Right atrium auricular region (tissue), 2 donors: ENCODE measurements around the gene PDK2. TPM values are rescaled to one million over a fixed set of nuclear protein-coding genes. Genes with fewer than 3 reads are reported as not detected.

Experiments
- DNase-seq: peaks from one replicate; pipeline ENCODE4 v3.0.0-alpha.2; 2019; ENCODE audit warnings: low spot score
- H3K27ac ChIP-seq, 2 donors: fragments of 200-600 bp; sonication (generic); 1 replicate in 1 of 2; 2 replicates in 1 of 2; pipeline ENCODE4 v1.5.1; 2016 to 2019
- H3K27me3 ChIP-seq, 2 donors: fragments of 200-600 bp; sonication (generic); one replicate each; pipeline versions ENCODE4 v1.5.1 to v1.6.0; 2017 to 2019
- H3K36me3 ChIP-seq: fragments of 200-600 bp; sonication (generic); one replicate; pipeline ENCODE4 v1.5.1; 2016
- H3K4me1 ChIP-seq, 2 donors: fragments of 200-600 bp; sonication (generic); one replicate each; pipeline versions ENCODE4 v1.5.1 to v1.6.0; 2017 to 2019
- H3K4me3 ChIP-seq, 2 donors: fragments of 200-600 bp; sonication (generic); 1 replicate in 1 of 2; 2 replicates in 1 of 2; pipeline ENCODE4 v1.5.1; 2017 to 2019; ENCODE audit warnings: mild to moderate bottlenecking in 1 of 2, moderate library complexity in 1 of 2
- H3K9me3 ChIP-seq, 2 donors: fragments of 200-600 bp; sonication (generic); one replicate each; pipeline ENCODE4 v1.5.1; 2019
- CTCF ChIP-seq, 2 donors: fragments of 200-600 bp; sonication (generic); IDR thresholded peaks; one replicate each; pipeline ENCODE4 v1.5.1; 2019; ENCODE audit warnings: antibody characterized with exemption in 2 of 2
- total RNA-seq, 2 donors: library from RNA; depleted of rRNA; stranded (reverse); fragments of >200 nt; gene quantifications; one replicate each; pipeline ENCODE4 v1.1.0, GENCODE V29; 2016

PDK2 gene
- total RNA-seq, 2 donors from 2014 or later = 186 to 214 TPM

GRCh38 chr17:50070908-50071680 lies 24.1 kb upstream of the PDK2 start:
- H3K27me3 ChIP-seq = no peaks in the 10 kb centered on the region
- peaks cover 0 to 14% of the 10 kb centered on the region in 2 donors for H3K4me1 ChIP-seq
- peaks cover 63% of the 10 kb centered on the region for H3K36me3 ChIP-seq
- H3K9me3 ChIP-seq = no peaks in the 10 kb centered on the region
- H3K4me3 ChIP-seq = no peak overlapping the region
- no peak for TF ChIP-seq CTCF (IDR thresholded peaks at IDR 0.05)
- no peak overlapping the region for H3K27ac ChIP-seq
- DNase-seq = no peak

- Histone ChIP-seq H3K9me3 (no peaks in the 10 kb centered on the region), H3K4me3 (no peak overlapping the region), H3K27ac (no peak overlapping the region), H3K4me1 (peaks cover 0 to 8% of the 10 kb centered on the region in 2 donors), H3K27me3 (no peaks in the 10 kb centered on the region), H3K36me3 (peaks cover 69% of the 10 kb centered on the region)
- no peak for TF ChIP-seq CTCF (IDR thresholded peaks at IDR 0.05)
- no peak for DNase-seq
Observed at GRCh38 chr17:50071692-50072091, 23.5 kb upstream of the PDK2 start.

GRCh38 chr17:50072130-50072529 lies 23.0 kb upstream of the PDK2 start:
- no peak for TF ChIP-seq CTCF (IDR thresholded peaks at IDR 0.05)
- H3K9me3 ChIP-seq = no peaks in the 10 kb centered on the region
- H3K36me3 ChIP-seq = peaks cover 74% of the 10 kb centered on the region
- no peak for DNase-seq
- H3K4me1 ChIP-seq = peaks cover 0 to 7% of the 10 kb centered on the region in 2 donors
- no peak overlapping the region for H3K27ac ChIP-seq
- H3K4me3 ChIP-seq = no peak overlapping the region
- no peaks in the 10 kb centered on the region for H3K27me3 ChIP-seq

GRCh38 chr17:50072925-50073324 lies 22.2 kb upstream of the PDK2 start:
- no peak for DNase-seq
- Histone ChIP-seq H3K36me3 (peaks cover 81% of the 10 kb centered on the region), H3K4me3 (no peak overlapping the region), H3K9me3 (no peaks in the 10 kb centered on the region), H3K27ac (no peak overlapping the region), H3K27me3 (no peaks in the 10 kb centered on the region), H3K4me1 (peaks cover 0 to under 1% of the 10 kb centered on the region in 2 donors)
- TF ChIP-seq CTCF (IDR thresholded peaks at IDR 0.05) = no peak

- Histone ChIP-seq H3K36me3 (peaks cover 84% of the 10 kb centered on the region), H3K27me3 (no peaks in the 10 kb centered on the region), H3K9me3 (no peaks in the 10 kb centered on the region), H3K4me3 (no peak overlapping the region), H3K27ac (no peak overlapping the region), H3K4me1 (peaks cover 0 to 6% of the 10 kb centered on the region in 2 donors)
- DNase-seq = no peak
- no peak for TF ChIP-seq CTCF (IDR thresholded peaks at IDR 0.05)
Observed at GRCh38 chr17:50074227-50074626, 20.9 kb upstream of the PDK2 start.
